Mesothelial cell of epicardium (in vitro differentiated cells): Measurements from ENCODE around the gene TEX11. TPM values are rescaled to one million over a fixed set of nuclear protein-coding genes. Genes with fewer than 3 reads are reported as not detected.
"Not testable (repeated sequence)": the region's sequence is repeated elsewhere in the genome, so short reads cannot be mapped to it uniquely, and the experiment has no call there.

Experiments
- DNase-seq, 2 experiments: peaks; one replicate each; pipeline ENCODE4 v3.0.0; 2021; ENCODE audit warnings: low spot score in 2 of 2; ENCODE audit not compliant: unreplicated experiment in 2 of 2
- H3K27ac Mint-ChIP-seq: 2 replicates; pipeline ENCODE4 v1.8.0; 2021; ENCODE audit warnings: mixed read lengths
- H3K27me3 Mint-ChIP-seq: 2 replicates; pipeline ENCODE4 v1.8.0; 2021; ENCODE audit warnings: low read depth, mixed read lengths
- H3K36me3 Mint-ChIP-seq: 2 replicates; pipeline ENCODE4 v1.8.0; 2021; ENCODE audit warnings: mixed read lengths
- H3K4me1 Mint-ChIP-seq: 2 replicates; pipeline ENCODE4 v1.8.0; 2021; ENCODE audit warnings: mixed read lengths
- H3K4me3 Mint-ChIP-seq: 2 replicates; pipeline ENCODE4 v1.8.0; 2021; ENCODE audit warnings: mild to moderate bottlenecking, moderate library complexity, mixed read lengths
- H3K9me3 Mint-ChIP-seq: 2 replicates; pipeline ENCODE4 v1.8.0; 2021; ENCODE audit warnings: mixed read lengths
- CTCF ChIP-seq: fragments of 200-600 bp; sonication (generic); IDR thresholded peaks from one replicate; pipeline ENCODE4 v1.5.0; 2021; ENCODE audit warnings: antibody characterized with exemption; ENCODE audit not compliant: unreplicated experiment
- total RNA-seq: library from RNA; stranded (reverse); gene quantifications from 3 replicates; pipeline ENCODE4 v1.2.1, GENCODE V29; 2021

Gene TEX11
- total RNA-seq, 1 donor from 2014 or later, result not detected

DNA sequence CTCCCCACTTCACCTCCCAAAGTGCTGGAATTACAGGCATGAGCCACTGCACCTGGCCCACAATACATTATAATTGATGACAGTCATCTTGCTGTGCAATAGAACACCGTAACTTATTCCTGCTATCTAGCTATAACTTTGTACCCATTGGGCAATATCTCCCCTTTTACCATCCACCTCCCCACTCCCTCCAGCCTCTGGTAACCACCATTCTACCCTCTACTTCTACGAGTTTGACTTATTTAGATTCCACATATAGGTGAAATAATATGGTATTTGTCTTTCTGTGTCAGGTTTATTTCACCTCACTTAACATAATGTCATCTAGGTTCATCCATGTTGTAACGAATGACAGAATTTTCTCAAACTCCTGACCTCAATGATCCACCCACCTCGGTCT is 8.2 kb upstream of the TEX11 start:
- Mint-ChIP-seq H3K4me1 (peaks cover 4% of the 10 kb centered on the region), H3K4me3 (no peak overlapping the region), H3K9me3 (peaks cover 5% of the 10 kb centered on the region), H3K36me3 (no peaks in the 10 kb centered on the region), H3K27me3 (no peaks in the 10 kb centered on the region), H3K27ac (no peak overlapping the region)
- DNase-seq, result no peak
- no peak for TF ChIP-seq CTCF

- DNase-seq, result no peak
- Mint-ChIP-seq H3K4me3 (no peak overlapping the region), H3K4me1 (no peaks in the 10 kb centered on the region), H3K36me3 (no peaks in the 10 kb centered on the region), H3K27ac (no peak overlapping the region), H3K27me3 (no peaks in the 10 kb centered on the region), H3K9me3 (peaks cover 16% of the 10 kb centered on the region)
- no peak for TF ChIP-seq CTCF
Measured at GRCh38 chrX:70907900-70908299, 611 bp downstream of the TEX11 start.

GRCh38 chrX:70901465-70901864 is 7.0 kb downstream of the TEX11 start:
- DNase-seq, result no peak
- no peak overlapping the region for H3K27ac Mint-ChIP-seq
- H3K4me1 Mint-ChIP-seq, result no peaks in the 10 kb centered on the region
- H3K4me3 Mint-ChIP-seq, result no peak overlapping the region
- H3K9me3 Mint-ChIP-seq, result peaks cover 12% of the 10 kb centered on the region
- H3K27me3 Mint-ChIP-seq, result no peaks in the 10 kb centered on the region
- H3K36me3 Mint-ChIP-seq, result no peaks in the 10 kb centered on the region
- no peak for TF ChIP-seq CTCF

GRCh38 chrX:70890441-70890840 is 18.1 kb downstream of the TEX11 start:
- H3K36me3 Mint-ChIP-seq, H3K27me3 Mint-ChIP-seq, H3K4me1 Mint-ChIP-seq, H3K4me3 Mint-ChIP-seq, DNase-seq, H3K27ac Mint-ChIP-seq: not testable (repeated sequence)
- peaks cover 54% of the 10 kb centered on the region for H3K9me3 Mint-ChIP-seq

- Mint-ChIP-seq H3K4me1 (no peaks in the 10 kb centered on the region), H3K27ac (no peak overlapping the region), H3K9me3 (peaks cover 10% of the 10 kb centered on the region), H3K36me3 (no peaks in the 10 kb centered on the region), H3K27me3 (peaks cover 2% of the 10 kb centered on the region), H3K4me3 (no peak overlapping the region)
- DNase-seq, result no peak
- no peak for TF ChIP-seq CTCF
Measured at GRCh38 chrX:70878902-70879301, 29.6 kb downstream of the TEX11 start.

GRCh38 chrX:70852294-70852693 is 56.2 kb downstream of the TEX11 start:
- Mint-ChIP-seq H3K27ac (no peak overlapping the region), H3K4me1 (no peaks in the 10 kb centered on the region), H3K4me3 (no peak overlapping the region), H3K27me3 (peaks cover 3% of the 10 kb centered on the region), H3K36me3 (no peaks in the 10 kb centered on the region), H3K9me3 (peaks cover 18% of the 10 kb centered on the region)
- DNase-seq, result no peak
- no peak for TF ChIP-seq CTCF

DNA sequence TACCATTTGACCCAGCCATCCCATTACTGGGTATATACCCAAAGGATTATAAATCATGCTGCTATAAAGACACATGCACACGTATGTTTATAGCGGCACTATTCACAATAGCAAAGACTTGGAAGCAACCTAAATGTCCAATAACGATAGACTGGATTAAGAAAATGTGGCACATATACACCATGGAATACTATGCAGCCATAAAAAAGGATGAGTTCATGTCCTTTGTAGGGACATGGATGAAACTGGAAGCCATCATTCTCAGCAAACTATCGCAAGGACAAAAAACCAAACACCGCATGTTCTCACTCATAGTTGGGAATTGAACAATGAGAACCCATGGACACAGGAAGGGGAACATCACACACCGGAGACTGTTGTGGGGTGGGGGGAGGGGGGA is 64.4 kb downstream of the TEX11 start:
- not testable (repeated sequence) for H3K36me3 Mint-ChIP-seq, H3K27ac Mint-ChIP-seq, H3K4me1 Mint-ChIP-seq, H3K27me3 Mint-ChIP-seq, H3K4me3 Mint-ChIP-seq, DNase-seq
- H3K9me3 Mint-ChIP-seq, result peaks cover 16% of the 10 kb centered on the region

- DNase-seq, H3K4me1 Mint-ChIP-seq, H3K27me3 Mint-ChIP-seq, H3K4me3 Mint-ChIP-seq, H3K27ac Mint-ChIP-seq, H3K36me3 Mint-ChIP-seq: not testable (repeated sequence)
- H3K9me3 Mint-ChIP-seq, result peaks cover 14% of the 10 kb centered on the region
Measured at GRCh38 chrX:70843620-70844019, 64.9 kb downstream of the TEX11 start.
